Measurements from ENCODE around the gene FBXO48. TPM values are rescaled to one million over a fixed set of nuclear protein-coding genes. Genes with fewer than 3 reads are reported as not detected.

The FBXO48 gene
- total and polyA plus RNA-seq, 2 of the 8 experiments (the other 6 are each of a cell fraction or from before 2014, with no cell fraction given): 1.1 to 1.5 TPM

DNA sequence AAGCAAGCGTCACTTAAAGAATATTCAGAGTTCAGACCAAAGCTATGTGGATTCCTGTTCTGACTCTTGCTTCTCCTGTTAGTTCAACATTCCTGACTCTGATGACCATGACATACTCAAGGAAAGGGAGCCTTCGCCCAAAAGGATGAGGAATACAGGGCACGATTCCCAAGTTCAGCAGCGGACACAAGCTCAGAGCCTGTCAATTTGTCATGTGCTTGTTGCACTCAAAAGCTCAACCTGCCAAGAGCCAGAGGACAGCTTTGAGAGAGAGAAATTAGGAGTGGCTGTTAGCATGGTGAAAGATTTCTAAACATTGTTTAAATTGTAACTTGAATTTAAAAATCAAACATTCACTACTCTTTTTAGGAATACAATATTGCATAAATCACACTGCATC lies 33.6 kb upstream of the FBXO48 start (continued):
- TF ChIP-seq JUN (IDR thresholded peaks at IDR 0.05; ENCODE audit: low read depth, low read length) (no peak), MAFK (IDR thresholded peaks at IDR 0.05; ENCODE audit: low read depth, low read length) (no peak), CHD2 (IDR thresholded peaks at IDR 0.05; ENCODE audit: low read length) (no peak), PHF8 (conservative IDR thresholded peaks at IDR 0.05; ENCODE audit: low read depth, low read length) (no peak)
- TF ChIP-seq, protein P1, sequence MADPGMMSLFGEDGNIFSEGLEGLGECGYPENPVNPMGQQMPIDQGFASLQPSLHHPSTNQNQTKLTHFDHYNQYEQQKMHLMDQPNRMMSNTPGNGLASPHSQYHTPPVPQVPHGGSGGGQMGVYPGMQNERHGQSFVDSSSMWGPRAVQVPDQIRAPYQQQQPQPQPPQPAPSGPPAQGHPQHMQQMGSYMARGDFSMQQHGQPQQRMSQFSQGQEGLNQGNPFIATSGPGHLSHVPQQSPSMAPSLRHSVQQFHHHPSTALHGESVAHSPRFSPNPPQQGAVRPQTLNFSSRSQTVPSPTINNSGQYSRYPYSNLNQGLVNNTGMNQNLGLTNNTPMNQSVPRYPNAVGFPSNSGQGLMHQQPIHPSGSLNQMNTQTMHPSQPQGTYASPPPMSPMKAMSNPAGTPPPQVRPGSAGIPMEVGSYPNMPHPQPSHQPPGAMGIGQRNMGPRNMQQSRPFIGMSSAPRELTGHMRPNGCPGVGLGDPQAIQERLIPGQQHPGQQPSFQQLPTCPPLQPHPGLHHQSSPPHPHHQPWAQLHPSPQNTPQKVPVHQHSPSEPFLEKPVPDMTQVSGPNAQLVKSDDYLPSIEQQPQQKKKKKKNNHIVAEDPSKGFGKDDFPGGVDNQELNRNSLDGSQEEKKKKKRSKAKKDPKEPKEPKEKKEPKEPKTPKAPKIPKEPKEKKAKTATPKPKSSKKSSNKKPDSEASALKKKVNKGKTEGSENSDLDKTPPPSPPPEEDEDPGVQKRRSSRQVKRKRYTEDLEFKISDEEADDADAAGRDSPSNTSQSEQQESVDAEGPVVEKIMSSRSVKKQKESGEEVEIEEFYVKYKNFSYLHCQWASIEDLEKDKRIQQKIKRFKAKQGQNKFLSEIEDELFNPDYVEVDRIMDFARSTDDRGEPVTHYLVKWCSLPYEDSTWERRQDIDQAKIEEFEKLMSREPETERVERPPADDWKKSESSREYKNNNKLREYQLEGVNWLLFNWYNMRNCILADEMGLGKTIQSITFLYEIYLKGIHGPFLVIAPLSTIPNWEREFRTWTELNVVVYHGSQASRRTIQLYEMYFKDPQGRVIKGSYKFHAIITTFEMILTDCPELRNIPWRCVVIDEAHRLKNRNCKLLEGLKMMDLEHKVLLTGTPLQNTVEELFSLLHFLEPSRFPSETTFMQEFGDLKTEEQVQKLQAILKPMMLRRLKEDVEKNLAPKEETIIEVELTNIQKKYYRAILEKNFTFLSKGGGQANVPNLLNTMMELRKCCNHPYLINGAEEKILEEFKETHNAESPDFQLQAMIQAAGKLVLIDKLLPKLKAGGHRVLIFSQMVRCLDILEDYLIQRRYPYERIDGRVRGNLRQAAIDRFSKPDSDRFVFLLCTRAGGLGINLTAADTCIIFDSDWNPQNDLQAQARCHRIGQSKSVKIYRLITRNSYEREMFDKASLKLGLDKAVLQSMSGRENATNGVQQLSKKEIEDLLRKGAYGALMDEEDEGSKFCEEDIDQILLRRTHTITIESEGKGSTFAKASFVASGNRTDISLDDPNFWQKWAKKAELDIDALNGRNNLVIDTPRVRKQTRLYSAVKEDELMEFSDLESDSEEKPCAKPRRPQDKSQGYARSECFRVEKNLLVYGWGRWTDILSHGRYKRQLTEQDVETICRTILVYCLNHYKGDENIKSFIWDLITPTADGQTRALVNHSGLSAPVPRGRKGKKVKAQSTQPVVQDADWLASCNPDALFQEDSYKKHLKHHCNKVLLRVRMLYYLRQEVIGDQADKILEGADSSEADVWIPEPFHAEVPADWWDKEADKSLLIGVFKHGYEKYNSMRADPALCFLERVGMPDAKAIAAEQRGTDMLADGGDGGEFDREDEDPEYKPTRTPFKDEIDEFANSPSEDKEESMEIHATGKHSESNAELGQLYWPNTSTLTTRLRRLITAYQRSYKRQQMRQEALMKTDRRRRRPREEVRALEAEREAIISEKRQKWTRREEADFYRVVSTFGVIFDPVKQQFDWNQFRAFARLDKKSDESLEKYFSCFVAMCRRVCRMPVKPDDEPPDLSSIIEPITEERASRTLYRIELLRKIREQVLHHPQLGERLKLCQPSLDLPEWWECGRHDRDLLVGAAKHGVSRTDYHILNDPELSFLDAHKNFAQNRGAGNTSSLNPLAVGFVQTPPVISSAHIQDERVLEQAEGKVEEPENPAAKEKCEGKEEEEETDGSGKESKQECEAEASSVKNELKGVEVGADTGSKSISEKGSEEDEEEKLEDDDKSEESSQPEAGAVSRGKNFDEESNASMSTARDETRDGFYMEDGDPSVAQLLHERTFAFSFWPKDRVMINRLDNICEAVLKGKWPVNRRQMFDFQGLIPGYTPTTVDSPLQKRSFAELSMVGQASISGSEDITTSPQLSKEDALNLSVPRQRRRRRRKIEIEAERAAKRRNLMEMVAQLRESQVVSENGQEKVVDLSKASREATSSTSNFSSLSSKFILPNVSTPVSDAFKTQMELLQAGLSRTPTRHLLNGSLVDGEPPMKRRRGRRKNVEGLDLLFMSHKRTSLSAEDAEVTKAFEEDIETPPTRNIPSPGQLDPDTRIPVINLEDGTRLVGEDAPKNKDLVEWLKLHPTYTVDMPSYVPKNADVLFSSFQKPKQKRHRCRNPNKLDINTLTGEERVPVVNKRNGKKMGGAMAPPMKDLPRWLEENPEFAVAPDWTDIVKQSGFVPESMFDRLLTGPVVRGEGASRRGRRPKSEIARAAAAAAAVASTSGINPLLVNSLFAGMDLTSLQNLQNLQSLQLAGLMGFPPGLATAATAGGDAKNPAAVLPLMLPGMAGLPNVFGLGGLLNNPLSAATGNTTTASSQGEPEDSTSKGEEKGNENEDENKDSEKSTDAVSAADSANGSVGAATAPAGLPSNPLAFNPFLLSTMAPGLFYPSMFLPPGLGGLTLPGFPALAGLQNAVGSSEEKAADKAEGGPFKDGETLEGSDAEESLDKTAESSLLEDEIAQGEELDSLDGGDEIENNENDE (IDR thresholded peaks at IDR 0.05; ENCODE audit: insufficient replicate concordance, low read length): no peak
- TF ChIP-seq, protein P2, sequence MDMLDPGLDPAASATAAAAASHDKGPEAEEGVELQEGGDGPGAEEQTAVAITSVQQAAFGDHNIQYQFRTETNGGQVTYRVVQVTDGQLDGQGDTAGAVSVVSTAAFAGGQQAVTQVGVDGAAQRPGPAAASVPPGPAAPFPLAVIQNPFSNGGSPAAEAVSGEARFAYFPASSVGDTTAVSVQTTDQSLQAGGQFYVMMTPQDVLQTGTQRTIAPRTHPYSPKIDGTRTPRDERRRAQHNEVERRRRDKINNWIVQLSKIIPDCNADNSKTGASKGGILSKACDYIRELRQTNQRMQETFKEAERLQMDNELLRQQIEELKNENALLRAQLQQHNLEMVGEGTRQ (IDR thresholded peaks at IDR 0.05; ENCODE audit: low read length): no peak
